ENCODE data around the gene RPL26. TPM values are rescaled to one million over a fixed set of nuclear protein-coding genes. Genes with fewer than 3 reads are reported as not detected.
"Not testable (repeated sequence)": the region's sequence is repeated elsewhere in the genome, so short reads cannot be mapped to it uniquely, and the experiment has no call there.

RPL26 gene
- total RNA-seq, 2 experiments from 2014 or later = 1,633 to 1,747 TPM

DNA sequence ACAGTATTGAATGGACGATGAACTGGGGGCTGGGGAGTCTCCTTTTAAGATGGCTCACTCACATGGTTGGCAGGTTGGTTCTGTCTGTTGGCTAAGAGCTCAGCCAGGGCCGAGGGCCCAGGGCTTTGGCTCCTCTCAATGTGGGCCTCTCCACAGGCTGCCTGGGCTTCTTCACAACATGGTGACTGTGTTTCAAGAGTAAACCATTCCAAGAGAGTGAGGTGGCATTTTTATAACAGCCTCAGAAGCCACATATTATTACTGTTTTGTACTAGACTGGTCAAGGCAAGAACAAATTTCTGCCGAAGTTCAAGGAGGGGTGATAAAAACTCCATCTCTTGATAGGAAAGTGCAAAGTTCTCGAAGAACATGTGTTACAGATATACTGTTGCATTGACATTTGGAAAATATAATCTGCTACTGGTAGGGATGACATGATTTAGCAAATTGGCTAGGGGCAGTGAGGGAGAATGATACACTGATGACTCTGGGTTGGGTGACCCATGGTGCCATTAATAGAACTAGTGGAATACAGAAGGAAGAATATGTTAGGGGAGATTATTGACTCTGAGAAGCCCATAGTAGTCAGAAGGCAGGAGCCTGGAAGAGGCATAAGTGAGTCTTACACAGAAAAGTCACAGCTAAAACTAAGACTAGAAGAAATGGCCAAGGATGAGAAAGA lies 20.2 kb downstream of the RPL26 start:
- ATAC-seq (no peak), DNase-seq (no peak)
- Mint-ChIP-seq H3K4me3 (no peak overlapping the region), H3K27me3 (ENCODE audit: low read depth) (no peaks in the 10 kb centered on the region), H3K36me3 (ENCODE audit: low read depth) (no peaks in the 10 kb centered on the region), H3K9me3 (ENCODE audit: insufficient read depth) (no peaks in the 10 kb centered on the region), H3K27ac (no peak overlapping the region), H3K4me1 (ENCODE audit: low read depth) (peaks cover 16% of the 10 kb centered on the region)
- CTCF ChIA-PET = interaction anchor here (2.9 kb wide), 1 partner anchor 14 kb away, joined by 21 read pairs; the partner anchor contains the start of gene KRABD2
- POLR2A ChIA-PET = interaction anchor here (0.6 kb wide), 1 partner anchor 14 kb away, joined by 3 read pairs; no protein-coding TSS in a partner anchor

DNA sequence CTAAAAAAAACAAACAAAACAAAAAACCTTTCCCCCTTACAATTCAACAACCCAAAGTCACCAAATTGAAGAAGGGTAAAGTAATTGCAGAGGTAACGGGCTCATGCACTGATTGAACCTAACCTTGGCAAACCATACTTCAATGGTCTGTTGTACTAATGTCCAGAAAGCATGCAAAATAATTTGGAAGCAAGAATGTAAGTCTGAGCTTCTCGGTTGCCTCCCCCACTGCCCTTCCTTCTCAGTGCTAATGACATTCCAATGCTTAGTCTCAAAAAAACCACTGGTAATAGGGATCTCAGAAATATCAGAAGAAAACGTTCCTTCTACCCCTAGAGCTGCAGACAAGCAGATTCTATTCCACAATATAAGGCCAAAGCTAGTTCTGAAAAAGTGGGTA lies 22.2 kb downstream of the RPL26 start:
- H3K27ac Mint-ChIP-seq = no peak overlapping the region
- H3K4me1 Mint-ChIP-seq (ENCODE audit: low read depth) = peaks cover 16% of the 10 kb centered on the region
- no peak overlapping the region for H3K4me3 Mint-ChIP-seq
- ATAC-seq (no peak), DNase-seq (no peak)
- H3K36me3 Mint-ChIP-seq (ENCODE audit: low read depth) = no peaks in the 10 kb centered on the region
- POLR2A ChIA-PET = interaction anchor here (0.8 to 1.3 kb wide), 2 partner anchors 16 to 290 kb away, joined by 3 read pairs; no protein-coding TSS in a partner anchor
- no peaks in the 10 kb centered on the region for H3K27me3 Mint-ChIP-seq (ENCODE audit: low read depth)
- CTCF ChIA-PET = interaction anchor here (0.9 to 2.9 kb wide), 4 partner anchors 16 to 49 kb away, joined by 3 to 21 read pairs (median 6); partner anchors contain the start of gene KRABD2
- no peaks in the 10 kb centered on the region for H3K9me3 Mint-ChIP-seq (ENCODE audit: insufficient read depth)

DNA sequence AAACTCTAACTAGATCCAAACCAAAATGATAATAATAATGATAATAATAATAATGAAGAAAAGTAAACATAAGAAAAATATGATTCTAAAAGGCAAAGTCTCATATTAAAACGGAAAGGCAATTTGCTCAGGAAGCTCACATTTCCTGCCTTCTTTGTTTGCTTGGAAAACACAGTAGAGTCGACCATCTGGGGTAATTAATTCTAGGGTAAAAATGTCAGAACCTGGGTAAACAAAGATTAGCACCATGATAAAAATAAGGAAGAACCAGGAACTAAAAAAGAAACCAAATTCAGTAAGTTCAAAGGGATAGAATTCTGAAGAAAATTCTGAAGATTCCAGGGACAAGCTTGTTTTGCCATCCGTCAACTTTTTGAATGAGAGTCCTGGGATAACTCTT lies 22.7 kb downstream of the RPL26 start:
- Mint-ChIP-seq H3K27ac (no peak overlapping the region), H3K27me3 (ENCODE audit: low read depth) (no peaks in the 10 kb centered on the region), H3K36me3 (ENCODE audit: low read depth) (no peaks in the 10 kb centered on the region), H3K9me3 (ENCODE audit: insufficient read depth) (no peaks in the 10 kb centered on the region), H3K4me3 (no peak overlapping the region), H3K4me1 (ENCODE audit: low read depth) (peaks cover 12% of the 10 kb centered on the region)
- DNase-seq (no peak), ATAC-seq (no peak)
- ChIA-PET CTCF (interaction anchor here (0.8 to 2.9 kb wide), 3 partner anchors 17 to 287 kb away, joined by 3 to 21 read pairs (median 3); partner anchors contain the start of gene KRABD2), POLR2A (interaction anchor here (1.3 kb wide), 1 partner anchor 17 kb away, joined by 3 read pairs; no protein-coding TSS in a partner anchor)

DNA sequence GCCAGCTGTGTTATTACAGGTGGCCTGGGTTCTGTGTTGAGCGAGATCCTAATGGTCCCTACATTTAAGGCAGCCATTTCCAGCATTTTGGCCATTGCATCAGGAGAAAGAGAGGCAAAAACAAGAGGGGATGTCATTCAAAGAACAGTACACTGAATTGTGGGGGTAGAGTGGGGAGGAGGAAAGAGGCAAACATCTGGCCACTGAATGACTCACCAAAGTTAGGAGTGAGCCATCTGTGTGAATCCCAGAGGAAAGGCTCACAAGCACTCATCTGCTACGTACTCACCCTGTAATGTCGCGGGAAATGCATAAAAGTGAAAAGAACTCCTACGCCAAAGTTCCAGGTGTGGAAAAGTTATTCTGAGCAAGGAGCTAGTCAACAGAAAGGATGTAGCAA lies 23.2 kb downstream of the RPL26 start:
- no peaks in the 10 kb centered on the region for H3K27me3 Mint-ChIP-seq (ENCODE audit: low read depth)
- peaks cover 10% of the 10 kb centered on the region for H3K4me1 Mint-ChIP-seq (ENCODE audit: low read depth)
- no peaks in the 10 kb centered on the region for H3K9me3 Mint-ChIP-seq (ENCODE audit: insufficient read depth)
- ATAC-seq (no peak), DNase-seq (no peak)
- H3K4me3 Mint-ChIP-seq = no peak overlapping the region
- ChIA-PET CTCF (interaction anchor here (0.8 to 2.9 kb wide), 2 partner anchors 17 to 286 kb away, joined by 3 to 21 read pairs; partner anchors contain the start of gene KRABD2), POLR2A (interaction anchor here (1.3 kb wide), 1 partner anchor 17 kb away, joined by 3 read pairs; no protein-coding TSS in a partner anchor)
- H3K36me3 Mint-ChIP-seq (ENCODE audit: low read depth) = no peaks in the 10 kb centered on the region
- no peak overlapping the region for H3K27ac Mint-ChIP-seq

DNA sequence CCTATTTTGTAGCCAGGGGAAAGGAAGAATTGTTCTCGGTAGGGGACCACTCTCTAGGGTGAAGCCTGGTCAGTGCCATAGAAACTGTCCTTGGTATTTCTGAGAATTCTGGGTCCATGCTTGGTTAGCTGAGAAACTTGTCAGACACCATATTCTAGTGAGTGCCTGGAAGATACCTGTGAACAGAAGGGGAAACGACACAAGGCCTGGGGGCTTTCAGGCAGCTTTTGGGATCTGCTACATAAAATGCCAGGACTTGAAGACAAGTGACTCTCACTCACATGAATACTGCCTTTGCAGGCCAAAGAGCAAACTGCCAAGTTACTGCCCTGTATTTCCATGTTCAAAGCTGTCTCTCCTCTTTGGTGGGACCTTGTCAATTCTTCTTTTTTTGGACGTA lies 25.1 kb downstream of the RPL26 start:
- no peak for ATAC-seq
- H3K4me3 Mint-ChIP-seq = no peak overlapping the region
- H3K27me3 Mint-ChIP-seq (ENCODE audit: low read depth) = no peaks in the 10 kb centered on the region
- ChIA-PET CTCF (no interaction called here), POLR2A (no interaction called here)
- peaks cover 10% of the 10 kb centered on the region for H3K4me1 Mint-ChIP-seq (ENCODE audit: low read depth)
- H3K9me3 Mint-ChIP-seq (ENCODE audit: insufficient read depth) = no peaks in the 10 kb centered on the region
- no peak for DNase-seq
- H3K27ac Mint-ChIP-seq = no peak overlapping the region
- H3K36me3 Mint-ChIP-seq (ENCODE audit: low read depth) = no peaks in the 10 kb centered on the region

DNA sequence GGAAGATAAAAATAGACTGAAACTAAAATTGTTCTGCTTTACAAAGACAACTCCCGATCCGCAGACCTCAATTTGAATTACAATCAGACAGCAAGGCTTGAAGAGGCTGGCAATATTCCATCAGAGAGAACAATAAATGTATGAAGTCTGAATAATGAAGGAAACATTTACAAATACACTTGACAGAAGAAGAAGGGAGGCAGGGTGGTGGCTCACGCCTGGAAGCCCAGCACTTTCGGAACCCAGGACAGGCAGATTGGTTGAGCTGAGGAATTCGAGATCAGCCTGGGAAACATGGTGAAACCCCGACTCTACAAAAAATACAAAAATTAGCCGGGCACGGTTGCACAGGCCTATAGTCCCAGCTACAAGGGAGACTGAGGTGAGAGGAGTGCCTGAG lies 28.8 kb downstream of the RPL26 start:
- Mint-ChIP-seq H3K4me3 (no peak overlapping the region), H3K9me3 (ENCODE audit: insufficient read depth) (no peaks in the 10 kb centered on the region), H3K27ac (no peak overlapping the region), H3K4me1 (ENCODE audit: low read depth) (no peaks in the 10 kb centered on the region), H3K27me3 (ENCODE audit: low read depth) (peaks cover 4% of the 10 kb centered on the region), H3K36me3 (ENCODE audit: low read depth) (no peaks in the 10 kb centered on the region)
- ChIA-PET POLR2A (no interaction called here), CTCF (interaction anchor here (0.7 kb wide), 1 partner anchor 16 kb away, joined by 3 read pairs; no protein-coding TSS in a partner anchor)
- ATAC-seq = no peak
- DNase-seq = no peak

DNA sequence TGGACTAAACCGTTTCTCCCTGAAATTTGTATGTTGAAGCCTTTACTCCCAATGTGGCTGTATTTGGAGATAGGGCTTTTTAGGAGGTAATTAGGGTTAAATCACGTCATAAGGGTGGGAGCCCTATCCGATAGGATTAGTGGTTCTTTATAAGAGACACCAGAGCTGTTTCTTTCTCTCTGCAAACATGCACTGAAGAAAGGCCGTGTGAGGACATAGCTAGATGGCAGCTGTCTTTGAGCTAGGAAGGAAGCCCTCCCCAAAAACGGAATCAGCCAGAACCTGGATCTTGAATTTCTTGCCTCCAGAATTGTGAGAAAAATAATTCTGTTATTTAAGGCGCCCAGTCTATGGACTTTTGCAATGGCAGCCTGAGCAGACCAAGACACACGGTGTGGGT lies 29.3 kb downstream of the RPL26 start:
- no peaks in the 10 kb centered on the region for H3K36me3 Mint-ChIP-seq (ENCODE audit: low read depth)
- peaks cover 4% of the 10 kb centered on the region for H3K27me3 Mint-ChIP-seq (ENCODE audit: low read depth)
- no peaks in the 10 kb centered on the region for H3K4me1 Mint-ChIP-seq (ENCODE audit: low read depth)
- ATAC-seq (no peak), DNase-seq (no peak)
- no peaks in the 10 kb centered on the region for H3K9me3 Mint-ChIP-seq (ENCODE audit: insufficient read depth)
- no peak overlapping the region for H3K27ac Mint-ChIP-seq
- no peak overlapping the region for H3K4me3 Mint-ChIP-seq
- POLR2A ChIA-PET = no interaction called here
- CTCF ChIA-PET = interaction anchor here (0.7 kb wide), 1 partner anchor 17 kb away, joined by 3 read pairs; no protein-coding TSS in a partner anchor

DNA sequence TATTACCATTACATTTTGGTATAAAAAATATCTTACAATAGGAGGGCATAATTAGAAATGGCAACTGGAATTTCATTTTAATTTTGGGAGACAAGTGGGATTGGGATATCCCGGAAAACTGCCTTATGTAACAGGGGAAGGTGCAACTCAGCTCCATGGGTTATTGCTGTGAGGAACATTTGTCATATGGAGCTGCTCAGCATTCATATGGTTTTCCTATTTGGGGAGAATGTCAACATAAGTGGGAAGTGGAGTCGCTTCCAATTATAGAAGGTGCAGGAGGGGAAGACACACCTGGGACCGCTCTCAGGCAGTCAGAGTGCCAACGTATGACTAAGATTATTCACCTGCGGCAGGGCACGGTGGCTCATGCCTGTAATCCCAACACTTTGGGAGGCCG lies 32.7 kb downstream of the RPL26 start:
- Mint-ChIP-seq H3K9me3 (ENCODE audit: insufficient read depth) (no peaks in the 10 kb centered on the region), H3K4me3 (no peak overlapping the region), H3K36me3 (ENCODE audit: low read depth) (no peaks in the 10 kb centered on the region), H3K27ac (no peak overlapping the region), H3K4me1 (ENCODE audit: low read depth) (peaks cover 3% of the 10 kb centered on the region), H3K27me3 (ENCODE audit: low read depth) (peaks cover 27% of the 10 kb centered on the region)
- DNase-seq (no peak), ATAC-seq (no peak)
- POLR2A ChIA-PET = no interaction called here
- CTCF ChIA-PET = no interaction called here

DNA sequence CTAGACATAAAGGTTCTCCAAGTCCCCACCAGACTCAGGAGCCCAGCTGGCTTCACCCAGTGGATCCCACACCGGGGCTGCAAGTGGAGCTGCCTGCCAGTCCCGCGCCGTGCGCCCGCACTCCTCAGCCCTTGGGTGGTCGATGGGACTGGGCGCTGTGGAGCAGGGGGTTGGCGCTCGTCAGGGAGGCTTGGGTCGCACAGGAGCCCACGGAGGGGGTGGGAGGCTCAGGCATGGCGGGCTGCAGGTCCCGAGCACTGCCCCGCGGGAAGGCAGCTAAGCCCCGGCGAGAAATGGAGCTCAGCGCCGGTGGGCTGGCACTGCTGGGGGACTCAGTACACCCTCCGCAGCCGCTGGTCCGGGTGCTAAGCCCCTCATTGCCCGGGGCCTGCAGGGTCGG lies 36.0 kb downstream of the RPL26 start:
- POLR2A ChIA-PET = not testable (repeated sequence)

DNA sequence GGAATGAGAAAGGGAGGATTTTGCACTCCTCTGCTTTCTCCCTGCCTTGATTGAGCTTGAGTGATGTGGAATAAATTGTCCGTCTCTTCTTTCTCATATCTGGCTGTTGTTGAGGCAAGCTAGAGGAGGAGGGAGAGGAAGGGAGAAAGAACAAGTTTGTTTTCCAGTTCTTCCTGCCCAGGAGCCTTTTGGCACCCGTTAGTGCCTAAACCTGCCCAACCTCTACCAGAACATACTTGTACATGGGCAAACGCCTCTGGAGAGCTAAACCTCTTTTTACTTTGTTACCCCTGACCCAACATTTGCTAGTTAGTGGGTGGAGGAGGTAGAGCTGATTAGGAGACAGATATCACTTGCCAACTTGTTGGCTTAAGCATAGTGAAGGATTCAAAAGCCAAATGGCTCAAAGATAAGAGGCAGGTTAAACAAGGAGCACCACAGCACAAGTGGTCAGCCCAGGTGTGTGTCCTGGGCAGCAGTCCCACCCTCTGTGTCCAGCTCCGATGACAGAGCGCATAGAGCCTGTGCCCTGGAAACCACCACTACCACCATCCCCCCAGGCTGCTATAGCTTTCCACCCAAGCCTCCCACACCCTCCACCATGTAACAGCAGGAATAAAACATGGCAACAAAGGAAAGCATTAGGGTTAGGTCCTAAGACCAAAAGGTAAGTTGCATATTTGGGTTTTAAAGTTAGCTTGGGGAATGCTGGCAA lies 36.9 kb downstream of the RPL26 start:
- Mint-ChIP-seq H3K4me3 (no peak overlapping the region), H3K27ac (no peak overlapping the region), H3K27me3 (ENCODE audit: low read depth) (peaks cover 35% of the 10 kb centered on the region), H3K9me3 (ENCODE audit: insufficient read depth) (no peaks in the 10 kb centered on the region), H3K4me1 (ENCODE audit: low read depth) (peaks cover 14% of the 10 kb centered on the region), H3K36me3 (ENCODE audit: low read depth) (no peaks in the 10 kb centered on the region)
- ChIA-PET POLR2A (no interaction called here), CTCF (no interaction called here)
- ATAC-seq (no peak), DNase-seq (no peak)

More for the DNA sequence above, 36.0 kb downstream of the RPL26 start:
- H3K9me3 Mint-ChIP-seq (ENCODE audit: insufficient read depth); H3K4me3 Mint-ChIP-seq; DNase-seq; ATAC-seq; H3K27ac Mint-ChIP-seq; H3K36me3 Mint-ChIP-seq (ENCODE audit: low read depth); CTCF ChIA-PET: not testable (repeated sequence)
- Mint-ChIP-seq H3K4me1 (ENCODE audit: low read depth) (peaks cover 14% of the 10 kb centered on the region), H3K27me3 (ENCODE audit: low read depth) (peaks cover 35% of the 10 kb centered on the region)

DNA sequence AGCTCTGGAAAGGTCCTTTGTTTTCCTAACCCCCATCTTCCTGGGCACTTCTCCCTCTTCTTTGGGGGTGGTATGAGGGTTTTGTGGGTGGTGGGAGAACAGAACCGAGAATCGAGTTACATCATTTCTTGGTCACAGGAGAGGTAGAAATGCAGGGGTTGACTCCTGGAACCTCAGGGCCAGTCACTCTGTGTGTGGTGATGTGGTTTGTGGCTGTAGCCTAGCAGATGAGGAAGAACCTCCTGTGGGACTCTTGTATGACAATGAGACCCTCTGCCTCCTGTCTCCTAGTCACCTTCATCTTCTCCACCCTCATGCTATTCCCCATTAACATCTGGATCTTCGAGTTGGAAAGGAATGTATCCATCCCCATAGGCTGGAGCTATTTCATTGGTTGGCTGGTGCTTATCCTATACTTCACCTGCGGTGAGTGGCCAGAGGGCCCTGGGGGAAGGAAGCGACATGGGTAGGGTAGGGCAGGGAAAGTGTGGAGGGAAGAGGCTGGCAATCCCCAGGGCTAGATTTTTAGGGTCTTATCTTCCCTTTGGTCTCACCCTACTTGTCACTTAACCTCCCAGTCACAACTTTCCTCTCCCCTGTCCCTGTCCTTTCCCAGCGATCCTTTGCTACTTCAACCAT lies 37.8 kb downstream of the RPL26 start:
- H3K36me3 Mint-ChIP-seq (ENCODE audit: low read depth) = no peaks in the 10 kb centered on the region
- H3K27ac Mint-ChIP-seq = no peak overlapping the region
- no peak overlapping the region for H3K4me3 Mint-ChIP-seq
- H3K4me1 Mint-ChIP-seq (ENCODE audit: low read depth) = peaks cover 14% of the 10 kb centered on the region
- peaks cover 33% of the 10 kb centered on the region for H3K27me3 Mint-ChIP-seq (ENCODE audit: low read depth)
- ChIA-PET CTCF (no interaction called here), POLR2A (no interaction called here)
- DNase-seq (peak; percentile 33), ATAC-seq (peak; percentile 60)
- no peaks in the 10 kb centered on the region for H3K9me3 Mint-ChIP-seq (ENCODE audit: insufficient read depth)
